ENCODE results near the gene NRIP3.
A peak's percentile ranks its signal among the peaks of the same experiment; 100 is the strongest.
"Not testable (repeated sequence)": the region's sequence is repeated elsewhere in the genome, so short reads cannot be mapped to it uniquely, and the experiment has no call there.

NRIP3 gene

DNA sequence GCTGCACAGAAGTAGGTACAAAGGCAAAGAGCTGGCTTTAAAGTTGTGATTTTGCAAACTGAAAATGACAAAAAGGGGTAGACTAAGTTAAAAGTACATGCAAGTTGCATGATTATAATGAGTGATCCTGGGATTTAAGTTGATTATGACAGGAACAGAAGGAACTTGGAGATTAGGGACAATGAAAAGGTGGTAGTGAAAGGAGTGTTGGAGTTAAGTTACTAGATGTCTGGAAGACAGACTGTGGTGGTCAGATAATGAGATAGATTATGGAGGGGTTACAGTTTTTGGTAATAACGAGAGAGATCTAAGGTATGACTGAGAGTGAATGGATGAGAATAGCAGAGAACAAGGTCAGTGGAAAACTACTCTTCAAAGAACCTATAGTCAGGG, 31.9 kb downstream of the NRIP3 start:
- DNase-seq (ENCODE audit: low read depth in 2 of 2), result no peak

DNA sequence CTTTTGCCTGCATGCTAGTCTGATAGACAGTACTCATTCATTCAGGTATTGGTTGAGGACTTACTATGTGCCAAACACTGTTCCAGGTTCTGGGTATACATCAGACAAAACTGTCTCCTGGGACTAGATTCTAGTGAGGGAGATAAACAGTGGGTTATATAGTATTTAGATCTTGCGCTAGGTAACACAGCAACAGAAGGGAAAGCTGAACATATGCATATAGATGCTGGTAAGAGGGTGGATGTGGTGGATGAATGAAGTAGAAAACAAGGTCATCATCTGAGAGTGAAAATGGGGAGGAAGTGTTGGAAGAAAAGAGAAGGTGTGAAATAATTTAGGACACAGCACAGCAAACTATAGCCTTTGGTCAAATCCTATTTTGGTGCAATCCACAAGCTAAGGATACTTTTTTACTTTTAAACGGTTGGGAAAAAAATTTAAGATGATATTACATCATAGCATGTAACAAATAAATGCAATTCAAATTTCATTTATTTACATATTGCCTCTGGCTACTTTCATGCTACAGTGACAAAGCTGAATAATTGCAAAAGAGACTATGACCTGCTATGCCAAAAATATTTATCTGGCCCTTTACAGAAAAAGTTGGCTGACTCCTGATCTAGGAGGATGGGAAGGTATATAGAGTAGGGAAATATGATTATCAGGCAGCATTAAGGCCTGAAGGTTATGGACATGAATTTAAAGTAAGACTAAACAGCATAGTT, 32.4 kb downstream of the NRIP3 start:
- no peak for DNase-seq (ENCODE audit: low read depth in 2 of 2)

DNA sequence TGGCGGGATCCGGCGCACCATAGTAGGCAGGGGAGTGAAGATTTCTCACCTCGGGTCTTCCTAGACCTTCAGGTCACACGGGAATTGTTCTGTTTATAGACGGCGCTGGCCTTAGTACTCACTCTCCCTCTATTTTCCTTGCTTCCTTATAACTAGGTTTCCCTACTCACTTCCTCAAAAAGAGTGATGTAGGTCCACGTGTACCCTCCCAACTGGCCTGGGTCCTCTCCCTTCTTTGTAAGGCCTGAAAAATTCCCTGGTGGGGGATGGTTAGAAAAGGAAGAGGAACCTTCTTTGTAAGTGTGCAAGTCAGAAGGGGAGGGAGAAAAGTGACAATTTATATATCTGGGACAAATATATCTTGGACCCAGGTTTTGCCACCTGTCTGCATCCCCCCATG, 36.6 kb downstream of the NRIP3 start:
- DNase-seq (ENCODE audit: low read depth in 2 of 2), result no peak

DNA sequence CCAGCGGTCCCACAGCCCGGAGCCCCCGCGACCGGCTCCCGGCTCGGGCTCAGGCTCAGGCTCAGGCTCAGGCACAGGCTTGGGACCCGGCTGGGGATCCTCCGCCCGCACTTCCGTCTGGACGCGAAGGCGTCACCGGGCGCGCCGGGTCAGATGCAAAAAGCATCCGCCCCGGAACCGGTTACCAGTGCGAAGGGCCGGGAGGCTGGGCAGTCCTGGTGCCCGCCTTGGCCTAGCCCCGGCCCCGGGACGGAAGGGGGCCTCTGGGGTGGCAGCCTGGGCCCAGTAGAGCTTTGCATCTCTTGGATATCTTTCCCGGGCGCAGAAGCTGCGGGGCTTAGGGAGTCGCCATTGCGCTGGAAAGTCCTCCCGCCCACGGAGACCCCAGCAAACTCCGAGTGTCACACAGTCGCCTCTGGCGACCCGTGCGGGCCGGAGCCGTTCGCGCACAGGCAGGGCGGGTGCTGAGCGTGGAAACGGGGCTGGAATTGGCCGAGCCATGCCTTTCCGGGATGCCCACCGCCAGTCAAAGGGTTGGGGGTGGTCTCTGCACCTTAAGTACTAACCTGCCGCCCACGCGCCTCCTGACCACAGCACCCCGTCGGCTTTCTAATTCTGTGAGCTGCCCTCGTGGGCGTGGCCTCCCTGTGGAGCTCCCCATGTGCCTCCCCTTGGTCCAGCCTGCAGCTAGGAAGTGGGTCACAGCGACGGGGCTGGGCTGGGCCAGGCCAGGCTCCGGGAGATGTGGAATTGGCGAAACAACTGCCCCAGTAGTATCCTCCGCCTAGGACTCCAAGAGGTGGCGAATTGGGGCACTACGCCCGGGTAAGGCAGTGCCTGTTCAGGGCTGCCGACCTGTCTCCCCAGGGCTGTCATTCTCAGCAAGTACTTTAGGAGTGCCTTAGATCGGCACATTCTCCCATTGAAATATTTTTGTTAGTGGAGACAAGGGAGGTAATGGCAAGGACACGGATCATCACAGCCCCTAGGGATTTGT, 39.2 kb downstream of the NRIP3 start, which contains the start of gene TMEM9B:
TMEM9B (minus strand) TSS at position 119 of the 997 bp plus-strand sequence. CDS start 129 bp downstream, outside the sequence.
- DNase-seq (ENCODE audit: low read depth in 2 of 2), result peak; percentile 82 to 86

DNA sequence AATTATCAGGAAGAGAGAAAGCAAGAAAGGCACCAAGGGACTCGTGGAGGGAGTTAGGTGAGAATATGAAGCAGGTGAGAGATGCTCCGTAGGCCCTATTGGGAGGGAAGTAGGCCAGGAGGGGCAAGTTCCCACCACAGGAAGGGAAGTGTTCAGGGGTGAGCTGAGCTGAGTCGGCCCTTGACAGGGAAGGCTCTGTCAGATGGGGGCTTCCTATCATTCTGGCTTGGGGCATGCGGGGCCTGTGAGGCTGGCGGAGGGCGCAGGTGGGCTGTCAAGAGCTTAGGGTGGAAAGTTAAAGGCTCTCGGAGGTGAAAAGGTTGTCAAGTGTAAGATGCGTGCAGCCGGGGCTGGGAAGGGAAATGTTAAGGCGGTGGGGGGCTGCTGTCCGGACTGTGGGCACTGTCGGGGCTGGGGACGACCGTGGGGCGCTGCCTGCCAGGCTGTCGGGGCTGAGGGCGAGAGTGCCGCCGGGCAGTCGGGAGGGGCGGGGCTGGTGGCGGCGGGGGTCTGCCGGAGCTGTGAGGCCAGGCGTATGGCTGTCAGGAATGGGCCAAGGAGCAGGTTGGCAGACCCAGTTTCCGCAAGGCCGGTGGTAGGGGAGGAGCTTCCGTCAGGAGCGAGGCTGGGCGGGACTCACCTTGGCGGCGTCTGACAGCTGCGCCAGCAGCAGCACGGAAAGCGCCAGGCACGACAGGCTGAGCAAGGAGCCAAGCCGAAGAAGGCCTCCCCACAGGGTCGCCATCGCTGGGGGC, 40.1 kb downstream of the NRIP3 start:
- peak; percentile 64 to 73 for DNase-seq (ENCODE audit: low read depth in 2 of 2)

DNA sequence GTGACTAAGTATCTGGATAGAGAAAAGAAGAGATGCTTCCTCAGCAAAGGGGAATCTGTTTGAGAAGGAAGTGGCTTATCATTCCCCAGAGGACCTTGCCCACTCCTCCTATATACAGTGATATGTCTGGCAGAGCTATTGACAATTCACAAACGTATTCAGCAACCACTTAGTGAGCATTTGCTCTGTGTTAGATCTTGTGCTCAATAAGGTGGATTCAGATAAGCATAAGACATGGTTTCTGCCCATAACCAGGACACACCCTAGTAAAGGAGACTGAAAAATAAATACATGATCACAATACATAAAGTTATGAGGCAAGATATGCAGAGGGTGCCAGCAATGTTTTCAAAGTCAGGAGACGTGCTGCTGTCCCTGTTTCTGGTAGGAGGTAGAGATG, 41.0 kb downstream of the NRIP3 start:
- no peak for DNase-seq (ENCODE audit: low read depth in 2 of 2)

DNA sequence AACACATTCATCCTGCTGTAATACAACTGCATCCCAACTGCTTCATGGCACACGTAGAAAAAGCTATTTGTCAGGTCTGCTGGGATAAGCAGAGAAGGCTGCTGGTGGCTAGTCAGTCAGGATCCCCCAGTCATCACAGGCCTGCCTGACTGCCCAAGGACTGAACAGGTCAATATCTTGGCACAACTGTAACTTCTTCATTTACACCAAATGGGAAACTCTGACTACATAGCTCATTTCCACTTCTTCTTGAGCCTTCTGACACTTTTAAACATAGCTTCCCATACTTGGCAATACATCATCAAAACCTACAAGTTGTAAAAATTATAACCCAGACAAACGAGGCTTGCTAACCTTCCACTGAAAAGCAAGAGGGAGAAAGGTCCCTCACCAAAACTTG, 42.4 kb downstream of the NRIP3 start:
- no peak for DNase-seq (ENCODE audit: low read depth in 2 of 2)

DNA sequence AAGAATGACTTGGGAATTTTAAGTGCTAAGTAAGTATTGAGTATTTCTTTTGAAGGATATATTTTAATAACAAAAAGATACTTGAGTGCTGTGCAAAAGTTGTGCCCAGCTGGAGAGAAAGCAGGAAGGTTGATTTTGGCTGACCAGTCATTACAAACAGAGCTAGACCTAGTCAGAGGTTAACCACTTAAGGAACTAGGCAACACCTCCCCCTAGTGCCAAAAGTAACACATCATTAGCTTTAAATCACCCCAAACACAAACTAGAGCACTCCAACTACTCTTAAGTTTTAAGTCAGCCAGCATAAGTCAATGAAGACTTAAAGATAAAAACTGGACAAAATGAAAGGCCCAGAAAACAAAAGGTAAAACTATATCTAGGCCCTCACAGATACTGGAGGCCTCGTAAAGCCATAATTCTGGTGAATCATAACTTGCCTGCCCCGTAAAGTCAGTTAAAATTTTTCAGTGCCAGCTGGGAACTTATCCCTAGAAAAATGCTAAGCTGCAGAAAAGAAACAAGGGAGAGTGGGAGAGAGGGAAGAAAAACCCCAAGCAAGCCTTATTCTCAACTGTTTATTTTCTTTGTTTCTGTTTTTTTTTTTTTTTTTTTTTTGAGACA, 44.1 kb downstream of the NRIP3 start:
- DNase-seq (ENCODE audit: low read depth in 2 of 2), result no peak

DNA sequence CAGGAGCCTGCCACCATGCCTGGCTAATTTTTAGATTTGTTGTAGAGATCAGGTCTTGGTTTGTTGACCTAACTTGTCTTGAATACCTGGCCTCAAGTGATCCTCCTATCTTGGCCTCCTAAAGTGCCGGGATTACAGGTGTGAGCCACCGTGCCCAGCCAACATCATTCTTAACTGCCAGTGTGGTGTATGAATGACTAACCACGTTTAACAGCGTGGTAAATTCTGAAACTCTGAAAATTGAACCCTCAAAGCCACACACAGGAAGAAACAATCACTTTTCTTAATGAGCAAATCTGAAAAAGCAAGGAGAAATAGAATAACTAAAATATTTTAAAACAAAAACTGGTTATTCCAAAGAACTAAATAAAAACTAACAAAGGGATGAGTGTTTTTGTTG, 46.9 kb downstream of the NRIP3 start:
- DNase-seq (ENCODE audit: low read depth in 2 of 2), result no peak

DNA sequence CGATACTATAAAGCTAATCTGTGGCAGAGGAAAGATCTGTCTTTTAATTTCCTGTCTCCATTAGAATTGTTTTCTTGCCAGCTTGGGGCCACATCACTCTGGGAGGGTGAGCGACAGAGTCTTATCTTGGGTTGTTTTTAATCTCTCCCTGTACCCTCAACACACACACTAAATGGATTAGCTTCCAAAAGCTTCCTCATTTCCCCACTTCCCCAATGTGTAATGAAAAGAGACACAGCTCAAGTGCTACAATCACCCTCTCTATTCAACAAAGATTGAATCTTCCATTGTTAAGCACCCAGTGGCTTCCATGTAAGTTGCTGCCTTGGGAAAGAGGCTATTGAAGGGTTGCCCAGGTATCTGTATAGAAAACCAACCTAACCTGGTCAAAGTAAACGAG, 54.9 kb downstream of the NRIP3 start:
- no peak for DNase-seq (ENCODE audit: low read depth in 2 of 2)

DNA sequence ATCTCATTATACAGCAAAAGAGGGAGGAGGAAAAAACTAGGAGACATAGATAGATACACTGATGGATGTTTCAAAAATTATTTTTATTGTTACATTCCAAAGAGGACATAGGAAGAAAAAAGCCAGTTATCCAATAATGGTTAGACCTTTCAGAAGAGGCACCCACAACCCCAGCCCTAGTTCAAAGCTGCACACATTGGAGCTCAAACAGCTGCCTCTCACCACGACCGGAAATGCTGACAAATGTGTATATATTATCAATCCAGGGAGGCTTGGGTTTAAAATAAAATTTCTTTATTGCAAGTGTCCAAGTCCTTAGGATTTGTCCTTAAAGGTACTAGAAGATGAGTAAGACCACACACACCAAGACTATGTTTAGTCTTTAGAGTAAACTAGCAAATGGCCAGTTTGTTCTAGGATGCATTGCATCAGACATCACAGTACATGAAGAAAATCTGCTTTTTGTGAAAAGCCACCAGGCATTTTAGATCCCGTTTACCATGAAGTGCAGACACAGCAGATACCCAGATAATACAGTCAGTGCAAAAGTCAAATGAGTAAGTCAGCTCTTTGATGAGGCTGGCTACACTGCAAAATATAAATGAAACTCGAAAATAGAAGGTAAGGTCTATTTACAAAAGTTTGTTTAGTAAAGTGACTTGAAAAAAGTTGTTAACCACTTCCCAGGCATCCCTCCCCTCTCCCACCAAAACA, 56.4 kb downstream of the NRIP3 start:
- DNase-seq (ENCODE audit: low read depth in 2 of 2), result no peak

DNA sequence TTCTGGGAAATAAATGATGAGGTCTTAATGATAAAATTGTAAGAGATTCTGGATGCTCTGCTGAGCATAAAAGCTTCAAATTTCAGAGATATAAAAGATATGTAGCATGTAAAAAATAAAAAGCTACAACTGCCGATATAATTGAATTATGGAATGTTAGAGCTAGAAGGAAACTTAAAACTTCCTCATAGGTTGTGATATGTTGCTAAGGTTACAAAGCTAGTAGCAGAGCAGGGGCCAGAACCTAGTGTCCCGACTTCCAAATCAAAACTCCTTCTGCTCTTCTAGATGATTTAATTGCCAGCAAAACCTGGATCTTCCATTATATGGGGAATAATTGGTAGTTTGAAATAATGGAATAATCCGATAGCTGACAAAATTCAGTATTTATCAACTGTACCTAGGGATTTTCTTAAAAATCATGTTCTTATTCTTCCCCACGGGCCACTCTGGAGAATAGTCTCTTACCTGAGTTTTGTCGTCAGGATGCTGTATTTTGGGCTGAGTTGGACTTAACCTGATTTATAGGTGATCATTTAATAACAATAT, 61.2 kb downstream of the NRIP3 start, which contains the start of gene ASCL3:
ASCL3 (minus strand) TSS at position 499 of the 549 bp plus-strand sequence. CDS start 4,855 bp downstream, outside the sequence.
- no peak for DNase-seq (ENCODE audit: low read depth in 2 of 2)

DNA sequence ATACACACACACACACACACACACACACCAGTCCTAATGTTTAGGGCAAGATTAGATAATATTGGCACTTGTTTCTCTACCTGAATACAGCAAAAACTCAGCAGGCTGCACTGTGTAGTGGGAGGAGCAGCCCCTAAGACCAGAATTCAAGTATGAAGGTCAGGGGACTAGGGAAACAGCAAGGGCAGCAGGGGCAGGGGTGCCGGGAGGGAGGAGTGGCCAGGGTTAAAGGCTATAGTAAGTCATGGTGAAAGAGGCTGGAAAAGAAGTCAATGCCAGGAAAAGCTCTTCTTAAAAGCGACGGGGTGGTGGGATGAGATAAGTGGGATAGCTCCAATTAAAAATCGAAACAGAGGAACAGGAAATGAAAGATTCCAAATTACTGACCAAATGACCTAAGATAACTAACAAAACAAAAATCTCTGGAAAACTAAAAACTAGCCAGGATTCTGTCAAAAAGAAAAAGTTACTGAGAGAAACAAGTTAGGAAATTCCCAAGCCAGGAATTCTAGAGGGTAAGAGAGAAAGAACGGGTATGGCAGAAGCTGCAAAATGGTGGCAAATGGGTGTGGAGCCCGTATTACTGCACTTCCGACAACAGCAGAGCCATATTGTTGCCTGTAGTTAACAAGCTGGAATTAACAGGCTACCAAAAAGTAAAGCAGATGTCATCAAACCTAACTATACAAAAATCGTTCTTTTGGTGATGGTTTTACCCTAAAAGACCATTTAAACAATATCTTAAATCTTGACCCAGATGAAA, 62.3 kb downstream of the NRIP3 start:
- DNase-seq (ENCODE audit: low read depth in 2 of 2), result no peak

DNA sequence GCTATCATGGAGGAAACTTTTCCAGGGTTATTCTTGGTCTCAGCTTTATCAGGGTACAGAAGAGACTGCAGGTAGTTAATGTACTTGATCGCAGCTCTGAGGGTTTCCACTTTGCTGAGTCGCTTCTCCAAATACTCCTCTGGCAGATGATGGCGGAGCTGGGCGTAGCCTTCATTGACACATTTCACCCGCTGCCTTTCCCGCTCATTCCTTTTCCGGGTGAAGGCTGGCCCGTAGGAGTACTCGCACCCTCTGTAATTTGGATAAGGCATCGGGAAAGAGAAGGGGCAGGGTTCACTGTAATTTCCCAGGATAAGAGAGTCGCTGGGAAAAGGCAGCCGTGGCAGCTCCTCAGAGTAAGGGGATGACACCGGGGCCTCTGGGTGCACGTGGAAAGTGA, 66.1 kb downstream of the NRIP3 start:
- DNase-seq (ENCODE audit: low read depth in 2 of 2), result no peak

DNA sequence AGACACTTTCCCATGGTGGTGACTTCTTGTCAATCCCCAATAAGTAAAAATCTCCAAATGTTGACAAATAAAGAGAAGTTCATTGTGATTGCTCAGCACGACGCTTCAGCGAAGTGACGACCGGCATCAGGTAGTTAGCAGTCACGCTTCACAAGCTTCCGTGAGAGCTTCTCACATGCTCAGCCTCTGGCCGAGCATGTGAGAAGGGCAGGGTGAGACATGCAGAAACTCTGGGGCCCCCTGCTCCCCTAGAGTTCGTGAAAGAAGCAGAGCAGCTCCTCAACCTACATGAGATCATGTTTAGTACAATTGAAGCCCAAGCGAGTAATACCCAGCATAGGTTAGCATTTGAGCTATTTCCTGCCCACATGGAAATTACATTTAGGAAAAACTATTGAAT, 66.6 kb downstream of the NRIP3 start:
- DNase-seq (ENCODE audit: low read depth in 2 of 2), result no peak

DNA sequence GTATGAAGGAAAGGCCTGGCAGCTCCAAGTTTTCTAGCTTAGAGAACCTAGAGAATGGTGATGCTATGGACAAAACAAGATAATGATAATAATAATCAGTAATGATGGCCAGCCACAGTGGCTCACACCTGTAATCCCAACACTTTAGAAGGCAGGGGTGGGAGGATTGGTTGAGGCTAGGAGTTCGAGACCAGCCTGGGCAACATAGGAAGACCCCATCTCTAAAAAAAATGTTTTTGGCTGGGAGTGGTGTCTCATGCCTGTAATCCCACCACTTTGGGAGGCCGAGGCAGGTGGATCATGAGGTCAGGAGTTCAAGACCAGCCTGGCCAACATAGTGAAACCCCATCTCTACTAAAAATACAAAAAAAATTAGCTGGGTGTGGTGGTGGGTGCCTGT, 68.0 kb downstream of the NRIP3 start:
- DNase-seq (ENCODE audit: low read depth in 2 of 2), result not testable (repeated sequence)

DNA sequence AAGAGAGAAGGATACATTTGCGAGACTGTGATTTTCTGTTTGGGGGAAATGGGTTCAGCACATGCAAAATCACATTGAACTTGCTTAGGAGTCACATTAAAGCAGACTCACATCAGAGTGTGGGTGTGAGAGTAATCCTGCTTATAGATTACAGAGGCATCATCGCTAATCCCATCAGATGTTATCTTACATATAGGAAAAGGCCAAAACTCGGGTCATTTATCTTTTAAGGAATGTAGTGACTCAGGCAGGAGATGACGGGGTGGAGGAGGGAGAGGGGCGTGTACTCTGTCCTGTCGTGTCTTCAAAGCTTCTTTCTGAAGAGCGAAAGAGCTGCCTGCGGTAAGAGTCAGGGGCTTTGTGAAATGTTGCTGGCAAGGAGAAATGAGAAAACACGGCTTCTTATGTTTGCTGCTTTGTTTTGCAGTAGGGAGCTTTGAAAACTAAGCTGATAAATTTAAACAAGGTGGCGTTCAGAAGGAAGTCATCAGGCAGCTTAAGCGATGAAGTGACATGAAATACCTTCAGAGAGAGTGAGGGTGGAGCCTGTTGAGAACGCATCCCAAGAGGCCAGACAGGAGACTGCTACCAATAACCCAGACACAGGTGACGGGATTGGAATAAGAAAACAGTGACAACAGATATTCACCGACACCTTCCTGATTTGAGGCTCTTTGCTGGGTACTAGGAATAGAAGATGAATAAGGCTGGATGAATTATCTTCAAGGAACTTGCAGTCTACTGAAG, 68.9 kb downstream of the NRIP3 start:
- no peak for DNase-seq (ENCODE audit: low read depth in 2 of 2)

DNA sequence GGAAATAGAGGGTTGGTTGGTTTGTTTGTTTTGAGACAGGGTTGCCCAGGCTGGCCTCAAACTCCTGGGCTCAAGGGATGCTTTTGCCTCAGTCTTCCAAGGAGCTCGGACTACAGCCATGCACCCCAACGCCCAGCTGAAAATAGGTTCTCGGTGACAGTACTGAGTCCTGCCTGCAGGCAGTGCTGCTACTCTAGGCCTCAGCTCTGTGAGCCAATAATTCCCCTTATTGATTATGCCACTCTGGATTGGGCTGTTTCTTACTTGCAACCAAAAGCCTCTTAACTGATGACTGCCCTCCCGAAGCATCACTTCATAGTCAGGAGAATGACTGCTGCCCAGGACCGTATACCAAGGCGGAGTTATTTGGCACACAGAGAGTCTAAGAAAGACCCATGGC, 69.9 kb downstream of the NRIP3 start:
- DNase-seq (ENCODE audit: low read depth in 2 of 2), result no peak

DNA sequence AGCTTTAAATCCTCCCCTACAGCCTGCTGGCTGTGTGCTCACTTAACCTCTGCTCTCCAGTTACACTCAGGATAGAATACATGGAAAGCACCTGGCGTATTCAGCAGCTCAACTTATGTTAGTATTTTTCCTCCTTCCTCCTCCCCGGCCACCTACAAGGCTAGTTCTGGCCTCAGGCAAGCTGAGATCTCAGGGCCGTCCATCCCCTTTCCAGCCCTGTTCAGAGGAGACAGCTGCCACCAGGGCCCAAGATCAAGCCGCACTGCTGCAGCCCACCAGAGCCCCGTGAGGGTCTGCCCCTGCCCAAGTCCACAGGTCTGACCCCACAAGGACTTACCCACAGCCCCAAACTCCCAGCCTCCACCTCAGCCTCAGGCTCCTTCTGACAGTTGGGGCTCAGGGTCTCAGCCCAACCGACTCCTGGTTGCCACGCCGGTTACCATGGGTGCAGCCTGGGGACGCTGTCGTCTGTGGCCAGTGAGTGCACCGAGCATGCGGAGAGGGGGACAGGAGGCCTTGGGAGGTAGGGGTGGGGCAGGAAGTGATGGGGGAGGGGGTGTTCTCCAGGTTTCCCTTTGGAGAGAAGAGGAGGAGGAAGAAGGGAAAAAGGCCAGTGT, 71.1 kb downstream of the NRIP3 start, which contains the start of gene C11orf16:
C11orf16 (minus strand) TSS at position 384 of the 617 bp plus-strand sequence. CDS start 639 bp downstream, outside the sequence.
- no peak for DNase-seq (ENCODE audit: low read depth in 2 of 2)

All from stimulated activated CD8-positive, alpha-beta memory T cell treated with anti-CD3 and anti-CD28 coated beads, Interleukin-2, amount 100 ng/mL, for 48 hours (primary cell).